HepG2 (cell line): Measurements from ENCODE around the gene EFEMP2. TPM values are rescaled to one million over a fixed set of nuclear protein-coding genes. Genes with fewer than 3 reads are reported as not detected.

Source experiments
- BORCS8-MEF2B ChIP-seq: sonication (generic); formaldehyde crosslinking; IDR thresholded peaks from 2 replicates; pipeline ENCODE4 v1.8.0; 2022; ENCODE audit warnings: mild to moderate bottlenecking, missing genetic modification reagents
- E2F1 ChIP-seq: sonication (generic); formaldehyde crosslinking; IDR thresholded peaks from 2 replicates; pipeline ENCODE4 v1.5.0; 2020; ENCODE audit warnings: missing genetic modification reagents
- GTF2F1 ChIP-seq: fragments of 150-350 bp; IDR thresholded peaks from 2 replicates; pipeline ENCODE4 v1.6.1; 2014; ENCODE audit warnings: low read length
- HNF4G ChIP-seq, 2 experiments: sonication (generic) in 1 of 2; formaldehyde crosslinking in 1 of 2; IDR thresholded peaks; 2 replicates each; pipeline versions ENCODE4 v1.4.0 to v1.6.1; 2011 to 2020; ENCODE audit warnings: borderline replicate concordance in 2 of 2, low read depth in 2 of 2, mild to moderate bottlenecking in 2 of 2, low read length in 1 of 2, missing genetic modification reagents in 1 of 2, moderate library complexity in 1 of 2
- ISX ChIP-seq: sonication (generic); formaldehyde crosslinking; conservative IDR thresholded peaks from 2 replicates; pipeline ENCODE4 v1.5.0; 2020; ENCODE audit warnings: missing genetic modification reagents
- JARID2 ChIP-seq: sonication (generic); formaldehyde crosslinking; IDR thresholded peaks from 2 replicates; pipeline ENCODE4 v1.8.1; 2023; ENCODE audit warnings: missing genetic modification reagents, inconsistent platforms; ENCODE audit not compliant: insufficient replicate concordance
- NFE2L2 ChIP-seq: fragments of 150-350 bp; IDR thresholded peaks from 2 replicates; pipeline ENCODE4 v1.6.1; 2014; ENCODE audit warnings: low read length
- PBX2 ChIP-seq: IDR thresholded peaks from 2 replicates; pipeline ENCODE4 v1.6.1; 2016; ENCODE audit warnings: control low read depth
- PBX3 ChIP-seq: sonication (generic); formaldehyde crosslinking; IDR thresholded peaks from 2 replicates; pipeline ENCODE4 v1.8.1; 2023; ENCODE audit warnings: missing genetic modification reagents, inconsistent platforms, borderline replicate concordance
- PITX1 ChIP-seq: sonication (generic); formaldehyde crosslinking; IDR thresholded peaks from 2 replicates; pipeline ENCODE4 v1.5.1; 2020; ENCODE audit warnings: mild to moderate bottlenecking, missing genetic modification reagents
- RFXANK ChIP-seq: IDR thresholded peaks from 2 replicates; pipeline ENCODE4 v1.6.1; 2016
- TFE3 ChIP-seq: IDR thresholded peaks from 2 replicates; pipeline ENCODE4 v1.6.1; 2016
- ZFP36L2 ChIP-seq: sonication (generic); formaldehyde crosslinking; IDR thresholded peaks from 2 replicates; pipeline ENCODE4 v1.4.0; 2020; ENCODE audit warnings: missing genetic modification reagents
- ZNF432 ChIP-seq: sonication (generic); formaldehyde crosslinking; IDR thresholded peaks from 2 replicates; pipeline ENCODE4 v1.5.0; 2020; ENCODE audit warnings: missing genetic modification reagents, mild to moderate bottlenecking, borderline replicate concordance
- ZZZ3 ChIP-seq: sonication (generic); formaldehyde crosslinking; IDR thresholded peaks from 2 replicates; pipeline ENCODE4 v1.4.0; 2020; ENCODE audit warnings: missing genetic modification reagents, mild to moderate bottlenecking, borderline replicate concordance
- polyA plus RNA-seq, 8 experiments: library from polyadenylated mRNA; depleted of rRNA in 3 of 8; stranded (reverse) in 7 of 8; unstranded in 1 of 8; fragments of >200 nt; fragmentation: Illumina TruSeq in 4 of 8; extraction: Trizol in 4 of 8; gene quantifications; 2 replicates each; pipeline versions ENCODE4 v1.2.1 to v1.2.3, GENCODE V29; 2011 to 2016; ENCODE audit warnings: low read depth in 4 of 8, missing spikeins in 1 of 8, mixed read lengths in 1 of 8; ENCODE audit not compliant: insufficient read depth in 1 of 8
- total RNA-seq, 5 experiments: library from RNA; depleted of rRNA; stranded (reverse); fragments of >200 nt; fragmentation: Illumina TruSeq; extraction: Trizol; gene quantifications; 2 replicates each; pipeline ENCODE4 v1.2.3, GENCODE V29; 2016; ENCODE audit warnings: low read depth in 1 of 5
- TF ChIP-seq, protein P1 (sequence below): sonication (generic); formaldehyde crosslinking; IDR thresholded peaks from 2 replicates; pipeline ENCODE4 v1.5.1; 2020; ENCODE audit warnings: mild to moderate bottlenecking, missing genetic modification reagents, borderline replicate concordance

The EFEMP2 gene
- total and polyA plus RNA-seq, 2 of the 13 experiments (the other 11 are each of a cell fraction or from before 2014, with no cell fraction given): 7.4 to 29.7 TPM

GRCh38 chr11:65873318-65874156, 937 bp upstream of the EFEMP2 start (continued):
- TF ChIP-seq TFE3 (CRISPR knock-in tag) (peak; percentile 87; the same call in 1 of the 2 replicates), PBX3 (no peak), ISX (CRISPR knock-in tag) (no peak), PBX2 (CRISPR knock-in tag) (no peak), NFE2L2 (no peak), ZFP36L2 (CRISPR knock-in tag) (no peak), GTF2F1 (no peak), HNF4G (IDR thresholded peaks at IDR 0.05; ENCODE audit: borderline replicate concordance, low read depth, low read length) (no peak), HNF4G (CRISPR knock-in tag; IDR thresholded peaks at IDR 0.05; ENCODE audit: borderline replicate concordance, low read depth) (no peak), ZZZ3 (CRISPR knock-in tag) (no peak), JARID2 (CRISPR knock-in tag) (no peak), PITX1 (CRISPR knock-in tag) (peak; percentile 81), ZNF432 (CRISPR knock-in tag) (no peak), E2F1 (CRISPR knock-in tag) (0 out of 2 replicates have a peak, but pooled peaks have one; percentile 51), BORCS8-MEF2B (CRISPR knock-in tag) (peak; percentile 69; the same call in 1 of the 2 replicates), RFXANK (CRISPR knock-in tag) (no peak)
- TF ChIP-seq, protein P1, sequence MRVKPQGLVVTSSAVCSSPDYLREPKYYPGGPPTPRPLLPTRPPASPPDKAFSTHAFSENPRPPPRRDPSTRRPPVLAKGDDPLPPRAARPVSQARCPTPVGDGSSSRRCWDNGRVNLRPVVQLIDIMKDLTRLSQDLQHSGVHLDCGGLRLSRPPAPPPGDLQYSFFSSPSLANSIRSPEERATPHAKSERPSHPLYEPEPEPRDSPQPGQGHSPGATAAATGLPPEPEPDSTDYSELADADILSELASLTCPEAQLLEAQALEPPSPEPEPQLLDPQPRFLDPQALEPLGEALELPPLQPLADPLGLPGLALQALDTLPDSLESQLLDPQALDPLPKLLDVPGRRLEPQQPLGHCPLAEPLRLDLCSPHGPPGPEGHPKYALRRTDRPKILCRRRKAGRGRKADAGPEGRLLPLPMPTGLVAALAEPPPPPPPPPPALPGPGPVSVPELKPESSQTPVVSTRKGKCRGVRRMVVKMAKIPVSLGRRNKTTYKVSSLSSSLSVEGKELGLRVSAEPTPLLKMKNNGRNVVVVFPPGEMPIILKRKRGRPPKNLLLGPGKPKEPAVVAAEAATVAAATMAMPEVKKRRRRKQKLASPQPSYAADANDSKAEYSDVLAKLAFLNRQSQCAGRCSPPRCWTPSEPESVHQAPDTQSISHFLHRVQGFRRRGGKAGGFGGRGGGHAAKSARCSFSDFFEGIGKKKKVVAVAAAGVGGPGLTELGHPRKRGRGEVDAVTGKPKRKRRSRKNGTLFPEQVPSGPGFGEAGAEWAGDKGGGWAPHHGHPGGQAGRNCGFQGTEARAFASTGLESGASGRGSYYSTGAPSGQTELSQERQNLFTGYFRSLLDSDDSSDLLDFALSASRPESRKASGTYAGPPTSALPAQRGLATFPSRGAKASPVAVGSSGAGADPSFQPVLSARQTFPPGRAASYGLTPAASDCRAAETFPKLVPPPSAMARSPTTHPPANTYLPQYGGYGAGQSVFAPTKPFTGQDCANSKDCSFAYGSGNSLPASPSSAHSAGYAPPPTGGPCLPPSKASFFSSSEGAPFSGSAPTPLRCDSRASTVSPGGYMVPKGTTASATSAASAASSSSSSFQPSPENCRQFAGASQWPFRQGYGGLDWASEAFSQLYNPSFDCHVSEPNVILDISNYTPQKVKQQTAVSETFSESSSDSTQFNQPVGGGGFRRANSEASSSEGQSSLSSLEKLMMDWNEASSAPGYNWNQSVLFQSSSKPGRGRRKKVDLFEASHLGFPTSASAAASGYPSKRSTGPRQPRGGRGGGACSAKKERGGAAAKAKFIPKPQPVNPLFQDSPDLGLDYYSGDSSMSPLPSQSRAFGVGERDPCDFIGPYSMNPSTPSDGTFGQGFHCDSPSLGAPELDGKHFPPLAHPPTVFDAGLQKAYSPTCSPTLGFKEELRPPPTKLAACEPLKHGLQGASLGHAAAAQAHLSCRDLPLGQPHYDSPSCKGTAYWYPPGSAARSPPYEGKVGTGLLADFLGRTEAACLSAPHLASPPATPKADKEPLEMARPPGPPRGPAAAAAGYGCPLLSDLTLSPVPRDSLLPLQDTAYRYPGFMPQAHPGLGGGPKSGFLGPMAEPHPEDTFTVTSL: 0 out of 2 replicates have a peak, but pooled peaks have one; percentile 20
